OCI-LY7 (cell line): ENCODE results near the gene OSBPL1A. TPM values are rescaled to one million over a fixed set of nuclear protein-coding genes. Genes with fewer than 3 reads are reported as not detected.

ENCODE experiments used
- BruUV-seq: library from RNA; stranded (reverse); fragments of 400-500 nt; replicated peaks from 2 replicates; lab custom pipeline; 2021; lab: Mats Ljungman, UMichigan
- CTCF ChIA-PET: fragments of 300-600 bp; sonication (Branson Sonifier 250); formaldehyde crosslinking; loops from one replicate; lab custom pipeline; 2022; ENCODE audit warnings: antibody characterized with exemption; ENCODE audit not compliant: unreplicated experiment; lab: Charles Lee
- POLR2A ChIA-PET: fragments of 300-600 bp; sonication (Branson Sonifier 250); formaldehyde crosslinking; loops from one replicate; lab custom pipeline; 2022; ENCODE audit warnings: antibody characterized with exemption; lab: Charles Lee
- DNase-seq: peaks from one replicate; pipeline ENCODE4 v3.0.0-alpha.2; 2015; ENCODE audit warnings: low spot score
- H2AFZ ChIP-seq: fragments of 200-600 bp; sonication (generic), shearing (Covaris generic); 2 replicates; pipeline ENCODE4 v1.6.1; 2014; ENCODE audit warnings: mild to moderate bottlenecking, antibody characterized with exemption, low read length, moderate library complexity
- H3K27ac ChIP-seq: fragments of 200-600 bp; sonication (generic); 2 replicates; pipeline ENCODE4 v1.5.1; 2014; ENCODE audit warnings: mixed run types, low read depth, mild to moderate bottlenecking, moderate library complexity, low read length, inconsistent platforms; ENCODE audit not compliant: poor library complexity, severe bottlenecking
- H3K36me3 ChIP-seq: fragments of 200-600 bp; sonication (generic); 2 replicates; pipeline ENCODE4 v1.6.1; 2014; ENCODE audit warnings: mild to moderate bottlenecking, antibody characterized with exemption, low read length, moderate library complexity, mixed read lengths; ENCODE audit not compliant: insufficient read depth
- H3K4me1 ChIP-seq: fragments of 200-600 bp; sonication (generic); 2 replicates; pipeline ENCODE4 v1.5.1; 2014; ENCODE audit warnings: mild to moderate bottlenecking, low read length; ENCODE audit not compliant: insufficient read depth, poor library complexity, severe bottlenecking
- H3K4me2 ChIP-seq: fragments of 200-600 bp; sonication (generic); 2 replicates; pipeline ENCODE4 v1.6.1; 2014; ENCODE audit warnings: mild to moderate bottlenecking, low read length
- H3K4me3 ChIP-seq: fragments of 200-600 bp; sonication (generic); 2 replicates; pipeline ENCODE4 v1.5.1; 2014; ENCODE audit warnings: mild to moderate bottlenecking, low read depth, low read length; ENCODE audit not compliant: poor library complexity, severe bottlenecking
- H3K79me2 ChIP-seq: fragments of 200-600 bp; sonication (generic); 2 replicates; pipeline ENCODE4 v1.6.1; 2016; ENCODE audit warnings: low read depth, mild to moderate bottlenecking, low read length, moderate library complexity, mixed read lengths; ENCODE audit not compliant: insufficient read depth
- H3K9me2 ChIP-seq: fragments of 200-600 bp; sonication (generic); 2 replicates; pipeline ENCODE4 v1.6.1; 2016; ENCODE audit warnings: mild to moderate bottlenecking, low read length, mixed read lengths; ENCODE audit not compliant: insufficient read depth
- H3K9me3 ChIP-seq: fragments of 200-600 bp; sonication (generic); 2 replicates; pipeline ENCODE4 v1.6.1; 2014; ENCODE audit warnings: mild to moderate bottlenecking, mixed run types, low read length, mixed read lengths
- H4K20me1 ChIP-seq: fragments of 200-600 bp; sonication (generic); 2 replicates; pipeline ENCODE4 v1.6.1; 2014; ENCODE audit warnings: mild to moderate bottlenecking, antibody characterized with exemption, low read length, moderate library complexity, mixed read lengths; ENCODE audit not compliant: insufficient read depth
- EZH2phosphoT487 ChIP-seq: fragments of 200-600 bp; sonication (generic); IDR thresholded peaks from 2 replicates; pipeline ENCODE4 v1.6.1; 2018; ENCODE audit warnings: low read depth, borderline replicate concordance, mild to moderate bottlenecking, mixed run types, antibody characterized with exemption, low read length, moderate library complexity, mixed read lengths
- intact Hi-C: fragments of 100-400 bp; cut with micrococcal nuclease; formaldehyde crosslinking; loops from one replicate; pipeline ENCODE4 v1.10.0; 2022; ENCODE audit not compliant: unreplicated experiment
- total RNA-seq, 2 experiments: library from RNA; depleted of rRNA in 1 of 2; stranded (reverse); fragments of >200 nt in 1 of 2; shearing (Covaris generic) in 1 of 2; gene quantifications; 2 replicates each; pipeline ENCODE4 v1.2.3, GENCODE V29; 2014 to 2022
- TF ChIP-seq, protein P1 (sequence below): fragments of 200-600 bp; sonication (generic); conservative IDR thresholded peaks from 2 replicates; pipeline ENCODE4 v1.5.1; 2014; ENCODE audit warnings: mild to moderate bottlenecking, antibody characterized with exemption, low read length, moderate library complexity, mixed read lengths

OSBPL1A gene
- total RNA-seq, 2 experiments from 2014 or later = 0.06 to 0.59 TPM

DNA sequence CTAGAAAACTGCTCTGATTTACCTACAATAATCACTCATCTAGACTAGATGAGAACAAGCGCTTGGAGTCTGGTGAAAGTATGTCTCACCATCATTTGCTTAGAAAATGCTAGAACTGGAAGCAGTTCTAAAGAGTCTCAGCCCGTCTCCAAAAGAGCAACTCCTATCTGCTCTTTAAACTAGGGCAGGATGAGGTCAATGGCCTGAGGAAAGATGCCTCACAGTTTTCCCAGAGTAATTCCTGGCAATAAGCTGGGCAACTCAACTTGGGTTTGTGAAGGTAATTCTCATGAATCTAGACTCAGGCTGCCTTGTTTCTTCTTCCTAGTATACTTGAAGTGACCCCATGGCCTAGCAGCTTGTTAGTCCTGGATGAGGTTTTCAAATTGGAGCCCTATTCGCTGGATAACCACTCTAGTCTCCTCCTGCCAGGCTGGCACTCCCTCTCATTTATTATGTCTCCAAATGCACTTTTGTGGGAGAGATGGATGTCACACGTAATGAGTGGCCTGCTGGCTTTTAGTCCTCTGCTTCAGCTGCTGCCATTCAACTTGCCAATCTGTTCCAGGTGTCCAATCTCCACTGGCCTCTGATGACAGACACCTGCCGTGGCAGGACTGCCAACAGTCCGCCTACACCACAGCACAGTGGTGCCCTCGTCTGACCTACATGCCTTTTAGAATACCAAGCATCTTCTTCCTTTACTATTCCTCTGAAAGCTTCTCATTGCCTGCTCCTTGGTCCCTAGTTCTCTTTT lies 177.9 kb downstream of the OSBPL1A start:
- no peak for DNase-seq
- no peaks in the 10 kb centered on the region for H3K4me1 ChIP-seq
- POLR2A ChIA-PET = interaction anchor here (0.5 kb wide), 1 partner anchor 34 kb away, joined by 5 read pairs; no protein-coding TSS in a partner anchor
- H2AFZ ChIP-seq = no peak overlapping the region
- H3K9me2 ChIP-seq = no peaks in the 10 kb centered on the region
- no peak overlapping the region for H3K27ac ChIP-seq
- CTCF ChIA-PET = no interaction called here
- H3K36me3 ChIP-seq = no peaks in the 10 kb centered on the region
- BruUV-seq = no TSS peak
- H3K4me3 ChIP-seq = no peak overlapping the region
- no peak overlapping the region for H3K4me2 ChIP-seq
- H3K9me3 ChIP-seq = no peaks in the 10 kb centered on the region
- H3K79me2 ChIP-seq = no peaks in the 10 kb centered on the region
- no peaks in the 10 kb centered on the region for H4K20me1 ChIP-seq
- TF ChIP-seq, protein P1, sequence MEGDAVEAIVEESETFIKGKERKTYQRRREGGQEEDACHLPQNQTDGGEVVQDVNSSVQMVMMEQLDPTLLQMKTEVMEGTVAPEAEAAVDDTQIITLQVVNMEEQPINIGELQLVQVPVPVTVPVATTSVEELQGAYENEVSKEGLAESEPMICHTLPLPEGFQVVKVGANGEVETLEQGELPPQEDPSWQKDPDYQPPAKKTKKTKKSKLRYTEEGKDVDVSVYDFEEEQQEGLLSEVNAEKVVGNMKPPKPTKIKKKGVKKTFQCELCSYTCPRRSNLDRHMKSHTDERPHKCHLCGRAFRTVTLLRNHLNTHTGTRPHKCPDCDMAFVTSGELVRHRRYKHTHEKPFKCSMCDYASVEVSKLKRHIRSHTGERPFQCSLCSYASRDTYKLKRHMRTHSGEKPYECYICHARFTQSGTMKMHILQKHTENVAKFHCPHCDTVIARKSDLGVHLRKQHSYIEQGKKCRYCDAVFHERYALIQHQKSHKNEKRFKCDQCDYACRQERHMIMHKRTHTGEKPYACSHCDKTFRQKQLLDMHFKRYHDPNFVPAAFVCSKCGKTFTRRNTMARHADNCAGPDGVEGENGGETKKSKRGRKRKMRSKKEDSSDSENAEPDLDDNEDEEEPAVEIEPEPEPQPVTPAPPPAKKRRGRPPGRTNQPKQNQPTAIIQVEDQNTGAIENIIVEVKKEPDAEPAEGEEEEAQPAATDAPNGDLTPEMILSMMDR = no peak
- no peak for TF ChIP-seq EZH2phosphoT487
- intact Hi-C loops = no loop called here

DNA sequence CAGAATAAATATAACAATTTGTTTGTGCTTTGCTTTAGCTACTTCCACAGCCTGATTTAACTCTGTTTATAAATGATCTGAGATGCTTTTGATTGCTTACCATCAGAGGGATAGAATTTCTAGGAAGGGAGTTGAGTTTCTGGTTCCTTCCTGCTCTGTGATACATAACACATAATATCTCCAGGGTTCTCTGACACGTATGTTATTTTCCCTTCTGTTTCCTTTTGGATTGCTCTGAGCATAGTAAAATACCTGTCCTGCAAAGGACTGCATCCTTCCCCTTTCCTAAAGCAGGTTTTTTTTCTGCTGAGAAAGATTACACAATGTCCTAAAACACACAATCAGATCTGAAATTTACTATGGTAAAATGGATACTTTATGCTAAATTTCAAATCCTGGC lies 182.7 kb downstream of the OSBPL1A start:
- no peak for DNase-seq
- POLR2A ChIA-PET = interaction anchor here (0.5 to 0.7 kb wide), 2 partner anchors 205 to 454 kb away, joined by 3 read pairs; no protein-coding TSS in a partner anchor
- no peaks in the 10 kb centered on the region for H3K36me3 ChIP-seq
- no peak overlapping the region for H2AFZ ChIP-seq
- no TSS peak for BruUV-seq
- CTCF ChIA-PET = no interaction called here
- no peaks in the 10 kb centered on the region for H3K79me2 ChIP-seq
- no peak overlapping the region for H3K4me2 ChIP-seq
- intact Hi-C loops = no loop called here
- H3K9me3 ChIP-seq = no peaks in the 10 kb centered on the region
- H3K4me1 ChIP-seq = no peaks in the 10 kb centered on the region
- H4K20me1 ChIP-seq = no peaks in the 10 kb centered on the region
- TF ChIP-seq EZH2phosphoT487 = no peak
- TF ChIP-seq, protein P1 = no peak
- H3K9me2 ChIP-seq = no peaks in the 10 kb centered on the region
- no peak overlapping the region for H3K4me3 ChIP-seq
- no peak overlapping the region for H3K27ac ChIP-seq

DNA sequence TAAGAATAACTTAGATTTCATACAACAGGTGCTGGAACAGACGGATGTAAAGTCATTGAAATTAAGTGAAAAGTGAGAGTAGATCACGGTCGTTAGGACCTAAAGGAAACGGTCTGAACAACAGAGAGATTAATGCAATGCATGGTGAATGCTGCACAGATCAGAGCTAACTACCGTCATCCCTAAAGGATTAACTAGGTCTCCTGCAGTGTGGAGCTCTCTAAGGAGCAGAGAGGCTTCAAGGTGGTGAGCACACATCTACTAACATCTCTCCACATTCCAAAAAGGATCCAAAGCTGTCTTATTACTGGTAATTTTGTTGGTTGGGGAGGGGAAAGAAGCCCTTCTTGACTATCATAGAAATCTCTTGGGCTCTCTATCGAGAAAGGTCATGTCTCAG lies 183.5 kb downstream of the OSBPL1A start:
- no peaks in the 10 kb centered on the region for H3K9me2 ChIP-seq

More for the DNA sequence above, 183.5 kb downstream of the OSBPL1A start:
- no peaks in the 10 kb centered on the region for H4K20me1 ChIP-seq
- no peak overlapping the region for H3K4me3 ChIP-seq
- CTCF ChIA-PET = no interaction called here
- no peak overlapping the region for H3K27ac ChIP-seq
- H3K4me2 ChIP-seq = no peak overlapping the region
- no TSS peak for BruUV-seq
- H3K9me3 ChIP-seq = no peaks in the 10 kb centered on the region
- POLR2A ChIA-PET = interaction anchor here (0.5 kb wide), 1 partner anchor 453 kb away, joined by 3 read pairs; no protein-coding TSS in a partner anchor
- H3K4me1 ChIP-seq = no peaks in the 10 kb centered on the region
- TF ChIP-seq, protein P1 = no peak
- TF ChIP-seq EZH2phosphoT487 = no peak
- intact Hi-C loops = no loop called here
- H2AFZ ChIP-seq = no peak overlapping the region
- DNase-seq = no peak
- H3K36me3 ChIP-seq = no peaks in the 10 kb centered on the region
- no peaks in the 10 kb centered on the region for H3K79me2 ChIP-seq
